ENCODE data around the gene VOPP1.

- TF ChIP-seq POLR2A (IDR thresholded peaks at IDR 0.05; ENCODE audit: low read length) (no peak), GATA1 (IDR thresholded peaks at IDR 0.05; ENCODE audit: low read depth, low read length) (no peak)
Measured at GRCh38 chr7:55569797-55570196, 2.5 kb downstream of the VOPP1 start.

Data from erythroblast (primary cell).